ENCODE results near the gene KRT2.

KRT2 gene

GRCh38 chr12:52604859-52605258 lies 47.2 kb downstream of the KRT2 start:
- TF ChIP-seq CTCF (conservative IDR thresholded peaks at IDR 0.05; ENCODE audit: low read depth) = no peak
- CTCF ChIA-PET = no interaction called here
- DNase-seq (ENCODE audit: low spot score) = no peak
- POLR2A ChIA-PET (ENCODE audit: low non-redundant PET) = no interaction called here
- H3K27ac ChIP-seq = no peak overlapping the region

DNA sequence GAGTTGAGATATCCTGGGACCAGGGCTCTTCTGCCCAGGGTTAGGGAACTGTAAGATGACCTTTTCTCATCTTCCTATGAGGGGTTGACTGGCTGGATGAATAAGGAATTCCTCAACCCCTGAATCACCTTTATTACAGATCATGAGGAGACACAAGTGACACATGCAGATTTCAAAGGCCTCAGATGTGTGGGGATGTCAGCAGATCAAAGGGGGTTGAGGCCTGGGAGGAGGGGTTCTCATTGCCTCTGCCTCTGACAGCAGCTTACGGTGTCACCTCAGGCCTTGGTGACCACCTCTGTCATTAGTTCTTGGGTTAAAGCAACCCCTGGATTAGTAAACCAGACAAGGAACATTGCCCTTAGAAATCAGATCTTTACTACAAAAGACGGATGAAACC lies 48.7 kb downstream of the KRT2 start:
- H3K27ac ChIP-seq = no peak overlapping the region
- DNase-seq (ENCODE audit: low spot score) = no peak
- TF ChIP-seq CTCF (conservative IDR thresholded peaks at IDR 0.05; ENCODE audit: low read depth) = no peak
- ChIA-PET CTCF (no interaction called here), POLR2A (ENCODE audit: low non-redundant PET) (no interaction called here)

GRCh38 chr12:52602552-52602951 lies 49.5 kb downstream of the KRT2 start:
- ChIA-PET CTCF (no interaction called here), POLR2A (ENCODE audit: low non-redundant PET) (no interaction called here)
- no peak for DNase-seq (ENCODE audit: low spot score)
- H3K27ac ChIP-seq = no peak overlapping the region
- no peak for TF ChIP-seq CTCF (conservative IDR thresholded peaks at IDR 0.05; ENCODE audit: low read depth)

DNA sequence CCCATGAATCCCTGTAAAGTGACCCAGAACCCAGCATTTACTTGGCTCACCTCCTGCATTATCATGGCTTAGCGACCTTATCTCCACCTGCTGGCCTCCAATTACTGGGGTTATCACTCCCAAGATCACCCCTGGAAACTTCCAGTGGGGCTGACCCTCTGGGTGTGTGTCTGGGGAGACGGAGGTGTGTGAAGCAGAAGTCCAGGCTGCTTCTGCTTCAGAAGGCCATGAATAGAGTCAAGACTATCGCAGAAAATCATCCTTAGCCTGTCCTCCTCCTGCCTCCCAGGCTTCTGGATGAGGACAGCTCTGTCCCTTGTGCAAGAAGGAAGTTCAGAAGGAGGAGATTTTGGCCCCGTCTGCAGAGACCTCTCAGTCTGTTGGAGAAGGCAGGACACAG lies 50.3 kb downstream of the KRT2 start:
- DNase-seq (ENCODE audit: low spot score) = no peak
- CTCF ChIA-PET = interaction anchor here (0.7 kb wide), 1 partner anchor 68 kb away, joined by 4 read pairs; no protein-coding TSS in a partner anchor

DNA sequence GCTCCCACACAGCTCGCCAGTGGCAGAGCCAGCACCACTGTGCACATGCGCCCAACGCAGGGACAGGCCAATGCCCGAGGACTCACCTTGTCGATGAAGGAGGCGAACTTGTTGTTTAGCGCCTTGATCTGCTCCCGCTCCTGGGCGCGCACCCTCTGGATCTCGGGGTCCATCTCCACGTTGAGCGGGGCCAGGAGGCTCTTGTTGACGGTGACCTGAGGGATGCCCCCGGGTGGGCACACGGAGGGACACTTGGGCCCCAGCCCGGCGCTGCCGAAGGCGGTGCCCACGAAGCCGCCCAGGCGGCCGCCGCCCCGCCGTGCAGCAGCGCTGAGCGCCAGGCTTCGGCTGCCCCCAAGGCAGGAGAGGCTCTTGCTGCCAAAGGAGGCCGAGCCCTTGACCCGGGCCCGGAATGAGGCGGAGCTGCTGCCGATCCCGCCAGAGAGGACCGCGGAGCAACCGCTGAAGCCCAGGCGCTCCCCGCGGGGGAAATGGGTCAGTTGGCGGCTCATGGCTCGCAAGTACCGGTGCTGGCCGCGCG lies 51.0 kb downstream of the KRT2 start, which contains the start of gene KRT72:
Gene KRT72, minus strand, starts transcription at position 523 of the 541 bp plus-strand sequence. Its CDS starts 11 bp downstream, at position 512.
- no peak within 1 kb of the TSS for H3K27ac ChIP-seq
- no peak for DNase-seq (ENCODE audit: low spot score)
- TF ChIP-seq CTCF (conservative IDR thresholded peaks at IDR 0.05; ENCODE audit: low read depth) = no peak
- POLR2A ChIA-PET (ENCODE audit: low non-redundant PET) = interaction anchor here (0.6 kb wide), 1 partner anchor 262 kb away, joined by 3 read pairs; no protein-coding TSS in a partner anchor
- CTCF ChIA-PET = no interaction called here

More for the DNA sequence above, 50.3 kb downstream of the KRT2 start:
- H3K27ac ChIP-seq = no peak overlapping the region
- POLR2A ChIA-PET (ENCODE audit: low non-redundant PET) = no interaction called here
- TF ChIP-seq CTCF (conservative IDR thresholded peaks at IDR 0.05; ENCODE audit: low read depth) = no peak

- no peak for DNase-seq (ENCODE audit: low spot score)
- no peak for TF ChIP-seq CTCF (conservative IDR thresholded peaks at IDR 0.05; ENCODE audit: low read depth)
- H3K27ac ChIP-seq = no peak overlapping the region
- CTCF ChIA-PET = interaction anchor here (0.6 kb wide), 2 partner anchors 80 to 399 kb away, joined by 4 read pairs; partner anchors contain the start of gene KRT5
- POLR2A ChIA-PET (ENCODE audit: low non-redundant PET) = interaction anchor here (0.6 kb wide), 1 partner anchor 262 kb away, joined by 3 read pairs; no protein-coding TSS in a partner anchor
These were observed 51.5 kb downstream of the KRT2 start for GRCh38 chr12:52600475-52600874.
